ES-I3 (cell line): Measurements from ENCODE around the gene PPP3CA.
"Not testable (repeated sequence)": the region's sequence is repeated elsewhere in the genome, so short reads cannot be mapped to it uniquely, and the experiment has no call there.

Experiments
- H3K36me3 ChIP-seq: 2 replicates; pipeline ENCODE4 v1.6.1; 2013; ENCODE audit warnings: mild to moderate bottlenecking, low read length, control low read depth, moderate library complexity; ENCODE audit not compliant: insufficient read depth
- H3K4me1 ChIP-seq: 2 replicates; pipeline ENCODE4 v1.6.1; 2013; ENCODE audit warnings: mild to moderate bottlenecking, control low read depth, low read length; ENCODE audit not compliant: insufficient read depth
- H3K9ac ChIP-seq: 2 replicates; pipeline ENCODE4 v1.6.1; 2013; ENCODE audit warnings: low read depth, mild to moderate bottlenecking, low read length, moderate library complexity
- H3K9me3 ChIP-seq: 2 replicates; pipeline ENCODE4 v1.6.1; 2013; ENCODE audit warnings: mild to moderate bottlenecking, low read length, moderate library complexity; ENCODE audit not compliant: control insufficient read depth, insufficient read depth

The PPP3CA gene

GRCh38 chr4:101022151-101023024 is 324.9 kb downstream of the PPP3CA start:
- peaks cover 38% of the 10 kb centered on the region for H3K4me1 ChIP-seq
- no peaks in the 10 kb centered on the region for H3K36me3 ChIP-seq
- no peaks in the 10 kb centered on the region for H3K9me3 ChIP-seq
- no peak overlapping the region for H3K9ac ChIP-seq

- H3K9me3 ChIP-seq = no peaks in the 10 kb centered on the region
- H3K36me3 ChIP-seq = no peaks in the 10 kb centered on the region
- peaks cover 38% of the 10 kb centered on the region for H3K4me1 ChIP-seq
- H3K9ac ChIP-seq = no peak overlapping the region
Observed at GRCh38 chr4:101020956-101021355, 326.4 kb downstream of the PPP3CA start.

GRCh38 chr4:101019941-101020401 is 327.4 kb downstream of the PPP3CA start:
- peak overlapping the region; percentile 22; the same call in 1 of the 2 replicates for H3K9ac ChIP-seq
- H3K4me1 ChIP-seq = peaks cover 38% of the 10 kb centered on the region
- H3K9me3 ChIP-seq = no peaks in the 10 kb centered on the region
- no peaks in the 10 kb centered on the region for H3K36me3 ChIP-seq

GRCh38 chr4:101019313-101019712 is 328.0 kb downstream of the PPP3CA start:
- Histone ChIP-seq H3K9me3 (no peaks in the 10 kb centered on the region), H3K9ac (no peak overlapping the region), H3K4me1 (peaks cover 38% of the 10 kb centered on the region), H3K36me3 (no peaks in the 10 kb centered on the region)

- Histone ChIP-seq H3K9ac (no peak overlapping the region), H3K36me3 (no peaks in the 10 kb centered on the region), H3K4me1 (peaks cover 38% of the 10 kb centered on the region), H3K9me3 (no peaks in the 10 kb centered on the region)
Observed at GRCh38 chr4:101018836-101019235, 328.5 kb downstream of the PPP3CA start.

- H3K9me3 ChIP-seq = no peaks in the 10 kb centered on the region
- H3K36me3 ChIP-seq = no peaks in the 10 kb centered on the region
- peaks cover 6% of the 10 kb centered on the region for H3K4me1 ChIP-seq
- no peak overlapping the region for H3K9ac ChIP-seq
Observed at GRCh38 chr4:101014417-101014816, 332.9 kb downstream of the PPP3CA start.

GRCh38 chr4:101010987-101011386 is 336.3 kb downstream of the PPP3CA start:
- Histone ChIP-seq H3K9me3 (no peaks in the 10 kb centered on the region), H3K9ac (no peak overlapping the region), H3K4me1 (no peaks in the 10 kb centered on the region), H3K36me3 (no peaks in the 10 kb centered on the region)

GRCh38 chr4:101009471-101009870 is 337.9 kb downstream of the PPP3CA start:
- Histone ChIP-seq H3K9me3 (no peaks in the 10 kb centered on the region), H3K9ac (no peak overlapping the region), H3K4me1 (no peaks in the 10 kb centered on the region), H3K36me3 (no peaks in the 10 kb centered on the region)

- Histone ChIP-seq H3K9me3 (no peaks in the 10 kb centered on the region; the same call in 1 of the 2 replicates), H3K9ac (no peak overlapping the region), H3K36me3 (no peaks in the 10 kb centered on the region), H3K4me1 (no peaks in the 10 kb centered on the region)
Observed at GRCh38 chr4:101008503-101008902, 338.8 kb downstream of the PPP3CA start.

GRCh38 chr4:101005659-101006058 is 341.7 kb downstream of the PPP3CA start:
- H3K9ac ChIP-seq = no peak overlapping the region

GRCh38 chr4:101000496-101000895 is 346.8 kb downstream of the PPP3CA start:
- H3K9ac ChIP-seq = no peak overlapping the region
- no peaks in the 10 kb centered on the region for H3K36me3 ChIP-seq
- H3K4me1 ChIP-seq = peaks cover 10% of the 10 kb centered on the region
- no peaks in the 10 kb centered on the region; the same call in 1 of the 2 replicates for H3K9me3 ChIP-seq

More at GRCh38 chr4:101005659-101006058, 341.7 kb downstream of the PPP3CA start:
- Histone ChIP-seq H3K9me3 (no peaks in the 10 kb centered on the region; the same call in 1 of the 2 replicates), H3K4me1 (no peaks in the 10 kb centered on the region), H3K36me3 (no peaks in the 10 kb centered on the region)

- H3K9ac ChIP-seq = no peak overlapping the region
Observed at GRCh38 chr4:100995671-100996070, 351.7 kb downstream of the PPP3CA start.

GRCh38 chr4:100995002-100995401 is 352.3 kb downstream of the PPP3CA start:
- H3K9ac ChIP-seq = not testable (repeated sequence)

More at GRCh38 chr4:100995671-100996070, 351.7 kb downstream of the PPP3CA start:
- Histone ChIP-seq H3K9me3 (no peaks in the 10 kb centered on the region), H3K4me1 (peaks cover 10% of the 10 kb centered on the region), H3K36me3 (no peaks in the 10 kb centered on the region)

GRCh38 chr4:100991332-100992069 is 355.8 kb downstream of the PPP3CA start:
- H3K9ac ChIP-seq, H3K4me1 ChIP-seq, H3K36me3 ChIP-seq, H3K9me3 ChIP-seq: not testable (repeated sequence)

More at GRCh38 chr4:100995002-100995401, 352.3 kb downstream of the PPP3CA start:
- not testable (repeated sequence) for H3K9me3 ChIP-seq, H3K4me1 ChIP-seq, H3K36me3 ChIP-seq
